HG03432 (cell line): ENCODE measurements around the gene STEAP1B.
"Not testable (repeated sequence)": the region's sequence is repeated elsewhere in the genome, so short reads cannot be mapped to it uniquely, and the experiment has no call there.

ENCODE experiments used
- ATAC-seq: cut with Tn5 transposase; IDR thresholded peaks from one replicate; pipeline ENCODE4 v1.9.1; 2021; ENCODE audit warnings: mild to moderate bottlenecking, moderate library complexity; ENCODE audit not compliant: unreplicated experiment

Gene STEAP1B

DNA sequence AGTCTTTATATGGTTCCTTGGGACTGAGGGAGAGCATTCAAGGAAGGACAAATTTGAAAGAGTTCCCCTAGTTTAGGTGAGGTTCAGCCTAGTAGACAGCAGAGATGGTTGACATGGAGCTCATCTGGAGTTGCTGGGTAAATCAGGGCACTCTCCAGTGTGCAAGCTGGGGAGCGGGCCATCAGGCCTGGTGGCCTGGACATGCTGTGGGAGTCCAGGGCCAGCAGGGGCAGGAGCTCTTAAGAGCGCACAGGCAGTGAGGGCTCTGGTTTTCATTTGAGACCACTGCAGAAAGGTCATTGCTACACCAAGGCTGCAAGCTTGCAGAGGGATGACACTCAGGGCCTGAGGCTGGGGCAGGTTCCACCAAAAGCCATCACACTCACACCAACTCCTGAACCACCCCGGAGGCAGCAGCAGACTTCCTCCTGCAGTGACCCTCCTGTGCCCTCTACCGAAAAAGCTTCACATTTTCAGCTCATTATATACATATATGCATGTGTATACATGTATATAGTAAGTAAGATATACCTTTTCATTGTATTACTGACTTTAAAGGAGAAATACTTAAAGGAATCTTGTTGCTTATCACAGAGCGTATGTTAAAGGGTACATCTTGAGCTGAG lies 39.5 kb downstream of the STEAP1B start:
- no peak for ATAC-seq

DNA sequence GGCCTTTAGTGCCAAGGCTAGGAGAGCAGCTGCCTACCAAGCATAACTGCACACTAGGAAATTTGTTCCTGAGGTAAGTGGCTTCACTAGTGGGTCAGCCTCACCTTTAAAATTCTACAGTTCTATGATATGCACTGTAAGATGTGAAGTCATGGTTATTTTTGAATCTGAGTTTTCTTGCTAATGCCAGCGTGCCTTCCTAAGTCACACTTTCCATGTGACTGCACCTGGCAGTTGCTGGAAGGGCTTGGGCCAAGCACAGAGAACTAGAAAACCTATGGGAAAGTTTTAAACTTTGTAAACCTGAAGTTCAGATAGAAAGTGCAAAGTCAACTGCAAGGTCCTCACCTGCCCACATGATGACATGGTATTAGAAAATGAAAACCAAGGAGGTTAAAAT lies 42.5 kb downstream of the STEAP1B start:
- no peak for ATAC-seq

DNA sequence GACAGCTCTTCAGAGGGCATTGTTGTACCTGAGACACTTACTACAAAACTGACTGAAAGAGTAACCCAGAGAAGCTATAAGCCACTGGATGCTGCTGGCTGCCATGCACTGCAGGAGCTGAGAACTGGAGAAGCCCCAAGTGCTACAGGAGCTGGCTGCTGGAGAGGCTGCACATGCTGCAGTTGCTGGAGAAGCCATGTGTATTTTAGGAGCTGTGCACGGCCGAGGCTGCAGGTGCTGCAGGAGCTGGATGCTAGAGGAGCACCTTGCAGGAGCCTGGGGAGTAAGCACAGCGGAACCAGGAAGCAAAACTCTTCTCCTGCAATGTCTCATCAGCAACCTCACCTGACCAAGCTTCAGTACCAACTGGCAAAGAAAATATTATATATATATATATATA lies 45.5 kb downstream of the STEAP1B start:
- no peak for ATAC-seq

DNA sequence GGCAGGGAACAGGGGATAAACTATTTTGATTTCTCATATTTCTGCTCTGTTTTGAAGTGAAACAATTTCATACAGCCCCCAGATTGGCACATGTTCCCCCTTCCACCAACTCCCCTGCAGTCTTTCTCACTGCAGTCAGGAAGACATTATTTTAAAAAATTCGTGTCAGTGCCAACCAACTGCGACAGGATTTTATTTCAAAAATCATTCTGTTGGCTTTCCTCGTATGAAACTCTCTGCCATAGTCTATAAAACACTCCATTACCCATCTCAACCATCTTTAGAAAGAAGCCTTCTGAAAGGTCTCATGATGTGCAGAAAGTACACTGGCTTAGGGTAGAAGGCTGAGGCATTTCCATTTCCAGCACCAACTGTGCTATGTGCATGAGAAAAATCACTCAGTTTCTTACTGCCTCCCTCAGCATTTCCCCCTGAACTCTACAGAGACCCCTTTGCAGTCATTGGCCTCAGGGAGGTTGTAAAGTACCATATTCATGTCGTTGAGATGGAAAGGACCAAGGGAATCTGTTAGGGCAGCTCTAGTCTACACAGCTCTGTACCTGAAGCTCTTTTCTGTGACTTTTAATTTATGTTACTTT lies 46.9 kb downstream of the STEAP1B start:
- no peak for ATAC-seq

DNA sequence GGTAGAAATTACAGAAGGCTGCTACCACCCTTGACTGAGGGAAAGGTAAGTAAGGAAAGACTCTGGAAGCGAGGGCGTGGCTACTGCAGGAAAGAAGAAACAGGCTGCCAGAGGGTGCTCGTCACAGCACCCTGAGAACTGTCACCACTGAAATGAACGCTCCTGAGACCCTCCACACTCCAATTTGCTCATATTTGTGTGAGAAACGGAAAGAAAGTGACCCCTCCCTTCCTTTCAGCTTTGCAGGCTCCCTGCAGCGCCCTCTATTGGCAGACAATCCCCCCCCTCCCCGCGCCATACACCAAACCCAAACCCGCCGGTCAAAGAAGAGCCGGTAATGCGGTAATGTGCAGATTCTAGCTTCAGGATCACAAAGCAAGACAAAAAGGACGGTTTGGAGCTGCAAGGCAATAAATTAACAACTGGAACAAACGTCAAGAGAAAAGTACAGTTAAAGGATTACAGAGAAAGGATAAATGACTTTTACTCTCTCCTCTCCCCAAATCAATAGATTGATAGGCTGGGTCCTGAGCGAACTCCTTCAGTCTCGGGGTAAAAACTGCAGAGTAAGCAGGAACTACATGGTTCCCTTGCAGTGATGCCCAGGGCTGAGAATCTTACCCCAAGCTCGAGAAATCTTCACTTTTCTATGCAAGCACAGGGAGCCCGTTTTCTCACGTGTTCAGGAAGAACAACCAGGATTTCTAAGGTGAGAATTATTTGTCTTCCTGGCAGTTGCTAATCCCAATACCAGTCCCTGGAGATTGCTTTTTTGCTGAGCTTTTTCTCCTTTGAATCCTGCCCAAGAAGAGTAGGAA lies 47.6 kb downstream of the STEAP1B start:
- ATAC-seq, result no peak

DNA sequence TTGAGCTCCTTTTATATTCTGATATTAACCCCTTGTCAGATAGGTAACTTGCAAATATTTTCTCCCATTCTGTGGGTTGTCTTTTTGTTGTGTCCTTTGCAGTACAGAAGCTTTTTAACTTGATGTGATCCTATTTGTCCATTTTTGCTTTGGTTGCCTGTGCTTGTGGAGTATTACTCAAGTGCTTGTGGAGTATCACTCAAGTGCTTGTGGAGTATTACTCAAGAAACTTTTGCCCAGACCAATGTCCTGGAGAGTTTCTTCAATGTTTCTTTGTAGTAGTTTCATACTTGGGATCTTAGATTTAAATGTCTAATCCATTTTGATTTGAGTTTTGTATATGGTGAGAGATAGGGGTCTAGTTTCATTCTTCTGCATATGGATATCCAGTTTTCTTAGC lies 50.0 kb downstream of the STEAP1B start:
- not testable (repeated sequence) for ATAC-seq

DNA sequence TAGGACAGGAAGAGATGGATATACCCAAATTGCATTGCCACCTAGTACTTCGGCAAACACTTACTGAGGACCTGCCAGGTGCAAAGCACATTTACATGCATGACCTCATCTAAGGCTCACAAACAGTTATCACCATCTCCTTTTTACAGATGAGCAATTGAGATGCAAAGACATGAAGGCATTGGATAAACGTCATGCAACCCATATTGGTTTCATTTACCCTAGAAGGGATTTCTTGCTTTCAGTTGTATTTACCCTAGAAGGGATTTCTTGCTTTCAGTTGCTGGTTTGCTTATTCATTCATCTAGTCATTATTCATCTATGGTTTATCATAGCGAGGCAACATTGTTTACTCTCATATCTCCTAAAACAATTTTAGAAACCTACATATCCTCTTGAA lies 52.2 kb downstream of the STEAP1B start:
- ATAC-seq, result peak; percentile 79

DNA sequence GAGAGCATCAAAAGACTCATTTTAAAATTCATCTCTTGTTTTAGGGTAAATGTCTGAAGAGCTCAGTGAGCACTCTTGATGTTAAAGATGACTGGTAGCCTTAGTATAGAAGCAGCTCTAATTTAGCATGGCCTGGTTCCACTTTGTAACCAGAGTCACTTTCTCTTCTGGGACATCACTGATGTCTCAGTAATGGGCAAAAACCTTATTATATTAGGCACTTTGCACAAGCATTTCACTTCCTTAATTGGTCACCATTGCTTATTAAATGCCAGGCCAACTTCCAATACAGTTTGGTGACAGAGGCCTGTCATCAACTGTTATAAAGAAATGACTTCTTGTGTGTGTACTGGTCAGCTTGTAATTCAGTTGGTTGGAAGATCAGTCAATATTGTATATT lies 53.0 kb downstream of the STEAP1B start:
- ATAC-seq, result no peak

DNA sequence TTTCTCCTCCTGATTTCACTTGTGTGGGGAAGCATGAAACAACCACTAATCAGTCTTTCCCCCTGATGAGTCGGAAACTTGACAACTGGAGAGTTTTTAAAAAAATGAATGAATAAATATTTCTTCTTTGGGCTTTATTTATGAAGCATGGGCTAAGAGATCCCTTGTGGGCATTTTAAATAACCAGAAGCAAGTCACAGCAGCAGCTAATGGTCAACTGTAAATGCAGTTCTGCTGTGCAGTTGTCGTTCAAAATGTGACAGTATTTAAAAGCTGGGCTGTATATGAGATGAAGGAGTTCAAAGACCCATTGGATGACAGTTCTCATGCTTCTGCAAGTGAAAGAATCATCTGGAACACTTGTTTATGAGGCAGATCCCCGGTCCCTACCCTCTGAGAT lies 54.1 kb downstream of the STEAP1B start:
- ATAC-seq, result no peak

DNA sequence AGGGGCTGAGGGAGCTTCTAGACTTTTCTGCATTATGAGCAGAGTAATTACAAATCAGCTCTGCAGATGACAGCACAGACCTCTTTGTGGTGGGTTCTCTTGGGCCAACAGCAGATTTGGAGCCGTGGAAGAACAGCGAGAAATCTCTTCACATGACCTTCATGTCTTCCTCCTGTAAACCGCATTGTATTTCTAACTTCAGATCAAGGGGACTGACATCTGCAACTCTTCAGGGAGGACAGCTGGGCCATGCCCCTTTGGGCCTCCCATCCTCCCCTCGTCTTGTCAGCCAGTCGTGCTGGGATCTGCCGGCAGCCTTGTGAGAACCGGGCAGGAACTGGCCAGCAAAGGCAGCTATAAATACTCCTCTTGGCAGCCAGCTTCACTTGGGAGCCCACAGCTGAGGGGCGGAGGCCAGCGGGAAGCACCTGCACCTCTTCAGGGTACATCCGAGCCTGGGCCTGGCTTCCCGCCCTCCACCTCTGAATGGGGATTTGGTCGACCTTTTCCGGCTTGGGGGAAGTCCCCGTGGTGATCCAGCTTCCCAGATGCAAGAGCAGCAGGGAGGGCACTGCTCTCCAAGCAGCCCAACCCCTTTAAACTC lies 54.7 kb downstream of the STEAP1B start:
- peak; percentile 59 for ATAC-seq

DNA sequence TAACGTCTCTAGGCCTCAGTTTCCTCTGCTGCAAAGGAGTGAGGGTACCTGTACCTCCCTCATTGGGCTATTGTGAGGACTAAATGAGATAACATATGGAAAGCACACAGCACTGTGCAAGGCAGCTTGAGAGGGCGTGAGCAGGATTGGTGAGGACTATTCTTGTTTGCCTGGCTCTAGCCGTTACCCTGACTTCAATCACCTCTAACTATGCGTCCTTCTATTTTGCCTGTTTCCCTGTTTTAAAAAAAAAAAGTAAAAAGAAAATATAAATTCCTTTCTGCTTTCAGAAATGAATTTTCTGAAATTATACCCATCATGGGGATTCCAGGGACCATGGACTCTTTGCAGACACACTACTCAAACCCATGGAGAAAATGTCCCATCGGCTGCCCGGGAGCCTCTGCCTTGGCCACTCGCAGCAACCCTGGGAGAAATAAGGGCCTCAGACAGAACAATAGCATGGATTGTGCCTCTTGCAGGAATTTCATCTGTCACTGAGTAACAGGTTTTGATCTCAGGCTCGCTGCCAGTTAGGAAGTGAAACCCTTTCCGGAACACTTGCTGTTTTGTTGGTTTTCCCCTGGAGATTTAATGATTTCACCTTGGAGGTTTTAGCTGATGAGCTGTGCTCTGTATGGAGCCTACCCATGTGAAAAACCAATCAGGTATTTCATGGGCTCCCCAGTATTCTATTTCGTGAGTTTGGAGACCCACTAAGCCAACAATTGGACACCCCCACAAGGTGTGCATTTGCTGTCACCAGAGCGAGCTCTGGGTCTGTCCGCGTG lies 55.6 kb downstream of the STEAP1B start:
- peak; percentile 14 for ATAC-seq

DNA sequence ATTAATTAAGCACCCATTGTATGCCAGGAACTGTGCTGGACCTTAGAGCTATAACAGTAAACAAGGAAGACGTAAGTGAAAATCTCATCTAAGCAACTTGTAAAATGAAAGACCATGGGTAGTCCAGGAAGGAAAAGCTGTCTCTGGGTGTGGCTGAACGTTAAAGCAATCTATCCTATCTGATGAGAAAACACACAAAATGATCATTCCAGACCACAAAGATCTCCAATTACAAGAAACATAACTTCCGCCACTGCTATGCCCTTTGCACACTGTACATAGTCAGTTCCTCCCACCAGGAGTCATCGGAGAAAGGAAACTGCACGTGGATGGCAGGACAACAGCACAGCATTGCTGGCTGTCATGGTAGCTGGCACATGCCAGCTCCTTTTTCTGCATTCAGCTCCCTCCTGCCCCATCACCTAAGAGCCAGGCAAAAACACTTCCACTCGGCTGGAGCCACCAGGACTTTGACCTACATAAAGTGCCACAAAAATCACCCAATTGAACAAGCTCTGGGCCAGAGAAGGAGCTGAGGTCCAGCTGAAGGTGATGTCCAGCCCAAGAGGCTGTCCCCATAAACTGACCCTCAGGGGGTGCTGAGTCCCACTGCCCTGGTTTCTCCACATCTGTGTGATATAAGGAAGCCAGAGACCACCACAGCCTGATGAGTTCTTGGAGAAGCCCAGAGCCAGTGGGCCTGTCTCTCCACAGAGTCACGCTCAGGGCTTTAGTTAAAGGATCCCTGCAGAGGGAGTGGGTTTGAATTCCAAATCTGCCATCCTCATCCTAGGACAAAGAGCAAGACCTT lies 56.4 kb downstream of the STEAP1B start:
- no peak for ATAC-seq

DNA sequence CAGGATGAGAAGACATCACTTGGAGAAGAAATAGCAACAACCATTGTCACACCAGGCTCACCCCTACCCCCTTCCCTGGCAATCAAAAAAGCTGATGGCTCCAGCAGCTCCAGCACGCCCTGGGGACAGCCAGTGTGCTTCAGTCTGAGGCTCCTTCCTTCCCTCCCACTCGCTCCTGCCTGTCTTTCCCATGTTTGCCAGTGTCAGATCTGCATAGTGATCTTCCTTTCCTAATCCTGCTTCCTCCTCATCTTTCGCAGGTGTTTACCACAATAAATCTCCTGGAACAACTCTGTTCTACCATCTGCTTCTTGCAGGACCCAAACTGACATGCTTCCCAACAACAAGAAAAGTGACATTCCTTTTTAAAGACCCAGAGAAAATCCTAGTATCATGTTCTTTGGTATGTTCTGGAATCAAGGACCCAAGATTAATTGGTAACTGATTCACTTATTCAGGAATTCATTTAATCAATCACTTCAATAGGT lies 57.1 kb downstream of the STEAP1B start:
- no peak for ATAC-seq

DNA sequence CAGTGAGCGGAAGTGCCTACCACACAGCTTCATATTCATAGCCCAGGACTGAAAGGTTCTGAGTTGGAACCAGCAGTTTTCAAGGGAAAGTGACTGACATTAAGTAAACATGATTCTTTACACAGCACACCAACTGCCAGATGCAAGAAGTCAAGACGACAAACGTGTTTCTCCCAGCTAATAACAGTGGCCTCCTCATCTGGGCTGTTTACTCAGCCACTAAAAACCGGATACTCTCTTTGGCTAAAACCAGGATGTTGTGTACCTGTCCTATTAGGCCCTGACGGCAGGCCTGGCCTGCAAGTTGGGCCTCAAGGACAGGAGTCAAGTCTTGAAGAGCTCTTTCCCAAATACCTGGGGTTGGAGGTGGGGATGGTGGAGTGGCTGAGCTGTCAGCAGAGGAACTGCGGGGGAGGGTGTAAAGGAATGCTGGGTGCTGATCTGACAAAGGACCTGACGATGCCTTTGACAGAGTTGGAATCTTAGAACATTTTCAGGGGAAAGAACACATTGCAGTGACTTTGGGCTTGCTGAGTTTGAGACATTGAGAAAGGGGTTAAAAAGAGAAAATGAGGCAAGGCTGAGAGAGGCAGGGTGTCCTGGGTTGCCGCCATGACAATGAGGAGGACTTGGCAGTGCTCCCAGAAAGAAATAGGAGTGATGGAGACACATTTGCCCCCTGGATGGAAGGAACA lies 57.7 kb downstream of the STEAP1B start:
- ATAC-seq, result no peak

DNA sequence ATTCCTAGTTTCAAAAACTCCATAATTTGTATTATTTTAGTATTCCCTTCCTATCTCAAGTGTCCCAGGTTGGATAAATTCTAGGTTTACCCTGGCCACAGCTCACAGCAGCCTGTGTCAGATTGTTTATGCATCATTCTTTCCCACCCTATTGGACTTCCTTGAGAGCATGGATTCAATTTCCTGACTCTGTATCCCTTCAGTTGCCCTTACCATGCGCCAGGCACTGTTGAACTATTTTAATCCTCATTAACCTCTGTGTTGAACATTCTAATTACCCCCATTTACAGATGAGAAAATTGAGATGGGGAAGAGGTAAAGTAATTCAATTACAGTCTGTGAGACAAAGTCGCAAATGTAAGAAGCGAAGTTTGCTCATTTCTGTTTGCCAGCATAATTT lies 58.8 kb downstream of the STEAP1B start:
- ATAC-seq, result no peak

DNA sequence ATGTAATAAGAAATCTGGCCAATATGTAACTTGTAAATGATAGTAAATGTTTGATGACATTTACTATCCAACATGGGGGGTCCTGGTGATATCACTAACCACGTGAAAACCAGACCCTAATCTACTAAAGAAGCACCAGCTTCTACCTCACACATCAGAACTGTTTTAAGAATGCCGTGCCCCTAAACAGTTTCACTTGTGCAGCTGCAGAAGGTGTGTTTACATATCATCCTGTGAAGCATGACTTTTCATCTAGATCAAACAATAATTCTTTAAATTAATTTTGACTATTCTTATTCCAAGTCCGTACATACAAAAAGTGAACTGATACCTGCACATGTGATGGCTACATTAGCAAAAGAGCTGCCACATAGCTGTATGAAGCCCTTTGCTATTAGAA lies 61.0 kb downstream of the STEAP1B start:
- peak; percentile 52 for ATAC-seq

DNA sequence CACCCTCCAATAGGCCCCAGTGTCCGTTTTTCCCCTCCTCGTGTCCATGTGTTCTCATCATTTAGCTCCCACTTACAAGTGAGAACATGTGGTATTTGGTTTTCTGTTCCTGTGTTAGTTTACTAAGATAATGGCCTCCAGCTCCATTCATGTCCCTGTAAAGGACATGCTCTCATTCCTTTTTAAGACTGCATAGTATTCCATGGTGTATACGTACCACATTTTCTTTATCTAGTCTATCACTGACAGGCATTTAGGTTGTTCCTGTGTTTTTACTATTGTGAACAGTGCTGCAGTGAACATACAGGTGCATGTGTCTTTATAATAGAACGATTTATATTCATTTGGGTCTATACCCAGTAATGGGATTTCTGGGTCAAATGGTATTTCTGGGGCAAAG lies 63.4 kb downstream of the STEAP1B start:
- ATAC-seq, result not testable (repeated sequence)

DNA sequence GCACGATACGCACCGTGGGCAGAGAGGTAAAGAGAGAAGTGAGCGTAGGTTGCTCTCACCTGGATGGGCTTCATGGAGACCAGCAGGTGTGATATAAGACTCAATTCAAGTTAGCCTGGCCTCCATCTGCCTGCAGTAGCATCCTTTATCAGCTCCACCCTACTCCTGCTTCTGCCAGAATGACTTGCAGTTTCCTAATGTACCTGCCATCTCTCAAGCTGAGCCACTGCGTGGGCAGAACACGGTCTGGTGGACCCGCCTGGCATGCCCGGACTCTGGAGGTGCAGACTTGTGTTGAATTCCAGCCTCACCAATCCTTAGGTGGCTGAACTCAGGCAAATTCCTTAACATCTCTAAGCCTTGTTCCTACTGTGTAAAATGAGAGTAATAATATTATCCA lies 64.3 kb downstream of the STEAP1B start:
- ATAC-seq, result peak; percentile 13

DNA sequence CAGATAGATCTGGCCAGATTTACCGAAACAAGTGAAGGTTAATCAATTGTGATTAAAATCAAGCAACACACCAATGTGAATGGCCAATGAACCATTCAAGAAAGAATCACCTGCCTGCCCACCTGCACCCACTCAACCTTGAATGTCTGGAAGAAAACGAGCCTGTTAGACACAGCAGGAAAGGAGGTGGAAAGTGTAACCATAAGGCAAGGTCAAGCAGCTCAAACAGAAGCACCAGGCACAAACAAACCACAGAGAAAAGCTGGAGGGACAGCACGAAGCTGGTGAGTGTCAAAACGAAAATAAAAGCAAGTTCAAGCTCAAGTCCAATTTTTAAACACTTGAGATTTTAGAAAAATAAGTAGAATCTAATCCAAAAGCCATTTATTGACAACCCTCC lies 64.9 kb downstream of the STEAP1B start:
- ATAC-seq, result peak; percentile 92
